Esophagus muscularis mucosa (tissue), 4 donors: Measurements from ENCODE around the gene SRP14. TPM values are rescaled to one million over a fixed set of nuclear protein-coding genes. Genes with fewer than 3 reads are reported as not detected.

Experiments used
- DNase-seq: peaks from one replicate; pipeline ENCODE4 v3.0.0-alpha.2; 2017; ENCODE audit errors: extremely low spot score
- H3K27ac ChIP-seq, 4 donors: fragments of 200-600 bp; sonication (generic); replicated peaks in 1 of 4; 1 replicate in 3 of 4; 2 replicates in 1 of 4; pipeline ENCODE4 v1.5.1; 2016 to 2019; ENCODE audit warnings: mild to moderate bottlenecking in 1 of 4
- H3K27me3 ChIP-seq, 4 donors: fragments of 200-600 bp; sonication (generic); one replicate each; pipeline versions ENCODE4 v1.5.1 to v1.6.0; 2016 to 2019
- H3K36me3 ChIP-seq, 4 donors: fragments of 200-600 bp; sonication (generic); one replicate each; pipeline ENCODE4 v1.5.1; 2016 to 2019
- H3K4me1 ChIP-seq, 4 donors: fragments of 200-600 bp; sonication (generic); one replicate each; pipeline ENCODE4 v1.5.1; 2016 to 2019
- H3K4me3 ChIP-seq, 4 donors: fragments of 200-600 bp; sonication (generic); 1 replicate in 2 of 4; 2 replicates in 2 of 4; pipeline ENCODE4 v1.5.1; 2016 to 2019; ENCODE audit warnings: mild to moderate bottlenecking in 4 of 4, moderate library complexity in 1 of 4
- H3K9me3 ChIP-seq, 4 donors: fragments of 200-600 bp; sonication (generic); 1 replicate in 3 of 4; 2 replicates in 1 of 4; pipeline ENCODE4 v1.5.1; 2016 to 2019
- CTCF ChIP-seq, 3 experiments: fragments of 200-600 bp in 2 of 3; fragments of 450-650 bp in 1 of 3; sonication (generic) in 2 of 3; IDR thresholded peaks; one replicate each; pipeline ENCODE4 v1.5.1; 2017 to 2019; ENCODE audit warnings: antibody characterized with exemption in 3 of 3, mild to moderate bottlenecking in 2 of 3, moderate library complexity in 1 of 3
- EP300 ChIP-seq: sonication (generic); formaldehyde crosslinking; IDR thresholded peaks from one replicate; pipeline ENCODE4 v1.6.1; 2017; ENCODE audit warnings: antibody characterized with exemption
- POLR2A ChIP-seq: fragments of 450-650 bp; IDR thresholded peaks from one replicate; pipeline ENCODE4 v1.6.1; 2017; ENCODE audit warnings: antibody characterized with exemption, moderate library complexity, mild to moderate bottlenecking, low read depth
- POLR2AphosphoS5 ChIP-seq, 2 donors: sonication (generic); formaldehyde crosslinking; IDR thresholded peaks; one replicate each; pipeline ENCODE4 v1.6.1; 2017; ENCODE audit warnings: antibody characterized with exemption in 2 of 2
- WGBS: methylation state at CpG from one replicate; pipeline ENCODE4 v1.1.5; 2018; 5-methylcytosine and 5-hydroxymethylcytosine counted together
- intact Hi-C: fragments of 100-400 bp; cut with DNase I; formaldehyde crosslinking; loops from one replicate; pipeline ENCODE4 v1.15.1; 2023
- total RNA-seq, 4 donors: library from RNA; depleted of rRNA; stranded (reverse); fragments of >200 nt; gene quantifications; one replicate each; pipeline versions ENCODE4 v1.1.0 to v1.2.1, GENCODE V29; 2016

Gene SRP14
- total RNA-seq, 4 donors from 2014 or later = 262 to 412 (median 301) TPM

GRCh38 chr15:40084650-40085049 lies 45.7 kb upstream of the SRP14 start:
- no peaks in the 10 kb centered on the region for H3K27me3 ChIP-seq
- H3K4me1 ChIP-seq = peaks cover 49 to 63% (median 56%) of the 10 kb centered on the region in 4 donors
- no peak for TF ChIP-seq POLR2AphosphoS5 (IDR thresholded peaks at IDR 0.05)
- H3K4me3 ChIP-seq = no peak overlapping the region
- intact Hi-C loops = no loop called here
- no peak overlapping the region for H3K27ac ChIP-seq
- H3K9me3 ChIP-seq = no peaks in the 10 kb centered on the region
- DNase-seq = no peak
- 100% methylated on average over 9 of the region's 9 CpGs for WGBS
- H3K36me3 ChIP-seq = peaks cover 0 to 2% (median 0%) of the 10 kb centered on the region in 4 donors

- Histone ChIP-seq H3K4me1 (peaks cover 32 to 40% (median 36%) of the 10 kb centered on the region in 4 donors), H3K36me3 (no peaks in the 10 kb centered on the region), H3K4me3 (peak overlapping the region; percentile 40 to 49 (median 42)), H3K9me3 (no peaks in the 10 kb centered on the region), H3K27me3 (no peaks in the 10 kb centered on the region), H3K27ac (peak overlapping the region; percentile 55 to 73 (median 71))
- DNase-seq = no peak
- intact Hi-C loops = no loop called here
- 51% methylated on average over 12 of the region's 12 CpGs for WGBS
- no peak for TF ChIP-seq POLR2AphosphoS5 (IDR thresholded peaks at IDR 0.05)
- no peak for TF ChIP-seq POLR2A
- no peak for TF ChIP-seq EP300
- TF ChIP-seq CTCF (IDR thresholded peaks at IDR 0.05) = no peak
Measured at GRCh38 chr15:40082195-40082883, 43.4 kb upstream of the SRP14 start.

DNA sequence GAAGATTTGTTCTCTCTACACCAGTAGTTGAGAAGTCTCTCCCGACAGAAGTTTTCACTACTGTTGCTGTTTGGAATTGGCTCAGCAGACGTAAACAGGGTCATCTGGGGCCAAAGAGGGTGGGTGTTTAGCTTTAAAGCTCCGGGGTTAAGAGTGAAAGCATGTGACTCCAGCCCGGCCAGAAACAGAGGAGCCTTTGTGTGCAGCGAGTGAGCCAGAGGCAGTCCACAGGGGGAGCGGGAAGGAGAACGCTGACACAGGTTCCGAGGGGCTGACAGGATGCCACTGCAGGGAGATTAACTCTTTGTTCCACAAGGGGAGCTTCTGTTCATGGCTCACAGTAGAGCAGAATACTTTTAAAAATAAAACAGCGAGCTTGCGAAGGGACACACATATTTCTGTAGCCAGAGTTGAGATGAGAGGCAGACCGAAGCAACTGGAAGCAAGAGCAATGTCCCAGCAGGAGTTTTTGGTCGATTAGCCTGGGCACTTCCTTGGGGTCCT lies 42.8 kb upstream of the SRP14 start:
- Histone ChIP-seq H3K36me3 (no peaks in the 10 kb centered on the region), H3K27ac (peak overlapping the region; percentile 55 to 73 (median 71)), H3K4me1 (peaks cover 28 to 34% (median 30%) of the 10 kb centered on the region in 4 donors), H3K9me3 (no peaks in the 10 kb centered on the region), H3K4me3 (peak overlapping the region; percentile 40 to 49 (median 42)), H3K27me3 (no peaks in the 10 kb centered on the region)
- no peak for TF ChIP-seq EP300
- no peak for TF ChIP-seq POLR2A
- peak; percentile 32 to 75 for TF ChIP-seq POLR2AphosphoS5 (IDR thresholded peaks at IDR 0.05)
- TF ChIP-seq CTCF (IDR thresholded peaks at IDR 0.05) = peak in 1 of 3 experiments; percentile 7
- no peak for DNase-seq
- 3% methylated on average over 12 of the region's 12 CpGs for WGBS
- intact Hi-C loops = no loop called here

DNA sequence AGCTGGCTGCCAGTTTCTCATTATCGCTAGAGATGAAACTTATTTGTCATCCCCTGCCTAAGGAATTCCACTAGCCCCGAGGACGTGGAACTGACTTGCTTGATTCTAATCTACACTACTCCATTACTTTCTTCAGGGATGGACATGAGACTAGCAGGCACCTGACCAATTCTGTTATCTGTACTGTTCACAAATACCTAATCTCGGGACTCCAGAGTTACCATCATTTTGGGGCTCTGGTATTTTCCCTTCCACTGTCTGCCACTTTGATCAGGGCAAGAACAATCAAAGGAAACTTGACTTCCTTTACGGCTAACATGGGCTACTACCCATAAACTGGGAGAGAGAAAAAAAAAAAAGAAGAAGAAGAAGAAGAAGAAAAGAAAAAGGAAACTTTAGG lies 41.9 kb upstream of the SRP14 start:
- H3K36me3 ChIP-seq = no peaks in the 10 kb centered on the region
- peak overlapping the region; percentile 55 to 73 (median 71) for H3K27ac ChIP-seq
- WGBS = 77% methylated on average over 5 of the region's 5 CpGs
- TF ChIP-seq CTCF (IDR thresholded peaks at IDR 0.05) = no peak
- TF ChIP-seq POLR2AphosphoS5 (IDR thresholded peaks at IDR 0.05) = no peak
- no peak for TF ChIP-seq POLR2A
- no peak for TF ChIP-seq EP300
- intact Hi-C loops = no loop called here
- no peak for DNase-seq
- H3K4me1 ChIP-seq = peaks cover 23 to 30% (median 25%) of the 10 kb centered on the region in 4 donors
- no peaks in the 10 kb centered on the region for H3K27me3 ChIP-seq
- no peaks in the 10 kb centered on the region for H3K9me3 ChIP-seq
- H3K4me3 ChIP-seq = peak overlapping the region in 1 of 4 donors; percentile 49

- intact Hi-C loops = no loop called here
- no peaks in the 10 kb centered on the region for H3K27me3 ChIP-seq
- WGBS = 59% methylated on average over 1 of the region's 1 CpG
- H3K27ac ChIP-seq = no peak overlapping the region
- no peaks in the 10 kb centered on the region for H3K9me3 ChIP-seq
- DNase-seq = no peak
- peaks cover 23 to 30% (median 25%) of the 10 kb centered on the region in 4 donors for H3K4me1 ChIP-seq
- TF ChIP-seq EP300 (no peak), POLR2A (no peak), CTCF (IDR thresholded peaks at IDR 0.05) (no peak), POLR2AphosphoS5 (IDR thresholded peaks at IDR 0.05) (no peak)
- no peak overlapping the region for H3K4me3 ChIP-seq
- H3K36me3 ChIP-seq = no peaks in the 10 kb centered on the region
Measured at GRCh38 chr15:40080104-40080503, 41.1 kb upstream of the SRP14 start.
